SK-N-SH (cell line): ENCODE measurements around the gene TMEM267. TPM values are rescaled to one million over a fixed set of nuclear protein-coding genes. Genes with fewer than 3 reads are reported as not detected.
A peak's percentile ranks its signal among the peaks of the same experiment; 100 is the strongest.

Experiments used
- CTCF ChIA-PET: fragments of 300-600, 350-600 bp; formaldehyde crosslinking; extraction: SDS; loops from one replicate; lab custom pipeline; 2021; lab: Yijun Ruan, JAX
- POLR2A ChIA-PET: fragments of 350-600 bp; sonication (Branson Sonifier 250); formaldehyde crosslinking; extraction: SDS; loops from one replicate; lab custom pipeline; 2020; ENCODE audit warnings: antibody characterized with exemption, inconsistent platforms; lab: Yijun Ruan, JAX
- DNase-seq: peaks from one replicate; pipeline ENCODE4 v3.0.0; 2012
- H2AFZ ChIP-seq: fragments of 200-600 bp; sonication (generic); 2 replicates; pipeline ENCODE4 v1.8.1; 2016; ENCODE audit warnings: antibody characterized with exemption, mild to moderate bottlenecking, low read depth
- H3F3A ChIP-seq: fragments of 200-600 bp; sonication (generic); replicated peaks from 2 replicates; pipeline ENCODE3; 2016; ENCODE audit warnings: antibody characterized with exemption, mild to moderate bottlenecking; ENCODE audit not compliant: insufficient read depth
- H3K27ac ChIP-seq, 2 experiments: fragments of 200-500 bp in 1 of 2; fragments of 200-600 bp in 1 of 2; sonication (Bioruptor generic) in 1 of 2; sonication (generic), shearing (Covaris generic) in 1 of 2; 2 replicates each; pipeline versions ENCODE4 v1.5.1 to v1.6.1; 2014 to 2016; ENCODE audit warnings: low read depth in 2 of 2, inconsistent platforms in 1 of 2, low read length in 1 of 2, mild to moderate bottlenecking in 1 of 2, mixed read lengths in 1 of 2
- H3K27me3 ChIP-seq: fragments of 200-600 bp; sonication (generic), shearing (Covaris generic); 2 replicates; pipeline ENCODE4 v1.6.1; 2016; ENCODE audit warnings: mixed run types; ENCODE audit not compliant: insufficient read depth
- H3K36me3 ChIP-seq, 2 experiments: fragments of 200-500 bp in 1 of 2; fragments of 200-600 bp in 1 of 2; sonication (Bioruptor generic) in 1 of 2; sonication (generic) in 1 of 2; replicated peaks in 1 of 2; 2 replicates each; pipeline versions ENCODE3 to v1.5.1; 2014 to 2016; ENCODE audit warnings: low read length in 1 of 2, mild to moderate bottlenecking in 1 of 2; ENCODE audit not compliant: insufficient read depth in 2 of 2, control insufficient read depth in 1 of 2
- H3K4me1 ChIP-seq, 2 experiments: fragments of 200-500 bp in 1 of 2; fragments of 200-600 bp in 1 of 2; sonication (Bioruptor generic) in 1 of 2; sonication (generic), shearing (Covaris generic) in 1 of 2; 2 replicates each; pipeline versions ENCODE4 v1.5.1 to v1.6.1; 2014 to 2016; ENCODE audit warnings: low read depth in 1 of 2, low read length in 1 of 2, mixed run types in 1 of 2; ENCODE audit not compliant: insufficient read depth in 2 of 2, control insufficient read depth in 1 of 2
- H3K4me2 ChIP-seq: fragments of 200-600 bp; sonication (generic), shearing (Covaris generic); 2 replicates; pipeline ENCODE4 v1.6.1; 2017; ENCODE audit warnings: mixed run types
- H3K4me3 ChIP-seq, 2 experiments: fragments of 200-500 bp in 1 of 2; fragments of 200-600 bp in 1 of 2; sonication (Bioruptor generic) in 1 of 2; sonication (generic), shearing (Covaris generic) in 1 of 2; 2 replicates each; pipeline versions ENCODE4 v1.5.1 to v1.8.1; 2014 to 2016; ENCODE audit warnings: low read depth in 2 of 2, inconsistent platforms in 1 of 2, low read length in 1 of 2, mild to moderate bottlenecking in 1 of 2, mixed read lengths in 1 of 2, moderate library complexity in 1 of 2
- H3K79me2 ChIP-seq: fragments of 200-600 bp; sonication (generic); 2 replicates; pipeline ENCODE4 v1.8.1; 2017; ENCODE audit warnings: mild to moderate bottlenecking; ENCODE audit not compliant: insufficient read depth
- H3K9ac ChIP-seq: fragments of 200-600 bp; sonication (generic); 2 replicates; pipeline ENCODE4 v1.6.1; 2017; ENCODE audit warnings: mixed run types
- H3K9me2 ChIP-seq: fragments of 200-600 bp; sonication (generic); 2 replicates; pipeline ENCODE4 v1.6.1; 2017; ENCODE audit warnings: mixed run types
- H3K9me3 ChIP-seq: fragments of 200-600 bp; sonication (generic); 2 replicates; pipeline ENCODE4 v1.6.1; 2017; ENCODE audit warnings: mixed run types, mild to moderate bottlenecking, moderate library complexity
- H4K20me1 ChIP-seq: fragments of 200-600 bp; sonication (generic); 2 replicates; pipeline ENCODE4 v1.6.1; 2017; ENCODE audit warnings: mild to moderate bottlenecking, mixed run types; ENCODE audit not compliant: insufficient read depth
- CHD2 ChIP-seq: fragments of 150-350 bp; IDR thresholded peaks from 2 replicates; pipeline ENCODE4 v1.6.1; 2018; ENCODE audit warnings: low read length; ENCODE audit not compliant: partially characterized antibody
- EP300 ChIP-seq, 2 experiments: IDR thresholded peaks; 2 replicates each; pipeline versions ENCODE4 v1.4.0 to v1.6.1; 2012; ENCODE audit warnings: borderline replicate concordance in 1 of 2, low read depth in 1 of 2, low read length in 1 of 2
- EZH2phosphoT487 ChIP-seq: fragments of 200-600 bp; sonication (generic); IDR thresholded peaks from 2 replicates; pipeline ENCODE4 v1.6.1; 2017; ENCODE audit warnings: low read depth, mixed run types, mild to moderate bottlenecking, antibody characterized with exemption, moderate library complexity, borderline replicate concordance
- FOSL2 ChIP-seq: IDR thresholded peaks from 2 replicates; pipeline ENCODE4 v1.4.0; 2012; ENCODE audit warnings: low read depth, mild to moderate bottlenecking, moderate library complexity, borderline replicate concordance
- FOXJ3 ChIP-seq: sonication (generic); formaldehyde crosslinking; IDR thresholded peaks from 2 replicates; pipeline ENCODE4 v1.5.1; 2020; ENCODE audit warnings: mild to moderate bottlenecking, missing genetic modification reagents
- GABPA ChIP-seq: IDR thresholded peaks from 2 replicates; pipeline ENCODE4 v1.4.0; 2012; ENCODE audit warnings: low read depth, mild to moderate bottlenecking
- IRF3 ChIP-seq: fragments of 150-350 bp; IDR thresholded peaks from 2 replicates; pipeline ENCODE4 v1.6.1; 2016; ENCODE audit warnings: mild to moderate bottlenecking, low read depth, low read length
- JUND ChIP-seq: IDR thresholded peaks from 2 replicates; pipeline ENCODE4 v1.4.0; 2012
- NFIC ChIP-seq: IDR thresholded peaks from 2 replicates; pipeline ENCODE4 v1.4.0; 2012; ENCODE audit warnings: borderline replicate concordance
- NRF1 ChIP-seq: IDR thresholded peaks from 2 replicates; pipeline ENCODE4 v1.6.1; 2012; ENCODE audit warnings: low read depth, mild to moderate bottlenecking, low read length
- RAD21 ChIP-seq: IDR thresholded peaks from 2 replicates; pipeline ENCODE4 v1.6.1; 2012; ENCODE audit warnings: mild to moderate bottlenecking, low read length
- RCOR1 ChIP-seq: fragments of 150-350 bp; IDR thresholded peaks from 2 replicates; pipeline ENCODE4 v1.6.1; 2017; ENCODE audit warnings: antibody characterized with exemption, low read length
- RFX5 ChIP-seq: IDR thresholded peaks from 2 replicates; pipeline ENCODE4 v1.6.1; 2012; ENCODE audit warnings: mild to moderate bottlenecking, improper control_type of control experiment, low read length
- RXRA ChIP-seq: IDR thresholded peaks from 2 replicates; pipeline ENCODE4 v1.4.0; 2012; ENCODE audit warnings: low read depth, mild to moderate bottlenecking, borderline replicate concordance
- SMC3 ChIP-seq: IDR thresholded peaks from 2 replicates; pipeline ENCODE4 v1.6.1; 2012; ENCODE audit warnings: low read depth, low read length, improper control_type of control experiment
- TCF12 ChIP-seq: IDR thresholded peaks from 2 replicates; pipeline ENCODE4 v1.4.0; 2012
- TEAD4 ChIP-seq: IDR thresholded peaks from 2 replicates; pipeline ENCODE4 v1.4.0; 2012; ENCODE audit warnings: mild to moderate bottlenecking, borderline replicate concordance; ENCODE audit not compliant: insufficient read depth
- YY1 ChIP-seq: IDR thresholded peaks from 2 replicates; pipeline ENCODE4 v1.4.0; 2012; ENCODE audit warnings: low read depth, mild to moderate bottlenecking
- WGBS: methylation state at CpG from one replicate; pipeline ENCODE4 v1.1.6; 2017; ENCODE audit warnings: low lambda C conversion rate; 5-methylcytosine and 5-hydroxymethylcytosine counted together
- polyA plus RNA-seq, 3 experiments: library from polyadenylated mRNA; depleted of rRNA; stranded (reverse); fragments of >200 nt; gene quantifications; 2 replicates each; pipeline ENCODE4 v1.2.3, GENCODE V29; 2012
- TF ChIP-seq, protein P1 (sequence below): IDR thresholded peaks from 2 replicates; pipeline ENCODE4 v1.4.0; 2012; ENCODE audit warnings: low read depth, borderline replicate concordance

Gene TMEM267
- polyA plus RNA-seq, 1 of the 3 experiments (the other 2 are of a cell fraction) = 5.7 TPM

DNA sequence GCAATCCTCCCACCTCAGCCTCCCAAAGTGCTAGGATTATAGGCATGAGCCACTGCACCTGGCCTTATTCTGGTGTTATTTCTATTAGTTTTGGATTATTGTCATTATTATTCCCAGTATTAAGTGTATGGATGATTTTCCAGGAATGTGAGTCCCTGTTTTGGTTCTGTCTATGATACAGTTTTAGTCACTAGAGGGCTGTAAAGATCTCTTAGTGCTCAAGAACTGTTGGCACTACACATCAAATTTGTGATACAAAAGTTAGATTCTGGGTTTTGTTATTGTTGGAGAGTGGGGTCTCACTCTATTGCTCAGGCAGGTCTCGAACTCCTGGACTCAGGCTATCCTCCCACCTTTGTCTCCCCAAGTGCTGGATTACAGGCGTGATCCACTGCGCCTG, 83.6 kb downstream of the TMEM267 start:
- no peak overlapping the region for H3K27ac ChIP-seq
- 60% methylated on average over 3 of the region's 3 CpGs for WGBS
- DNase-seq = no peak
- H3F3A ChIP-seq = no peaks in the 10 kb centered on the region
- H3K9me3 ChIP-seq = no peaks in the 10 kb centered on the region
- H3K79me2 ChIP-seq = no peaks in the 10 kb centered on the region
- H2AFZ ChIP-seq = no peak overlapping the region
- ChIA-PET CTCF (interaction anchor here (1.0 to 2.1 kb wide), 2 partner anchors 10 to 84 kb away, joined by 4 to 11 read pairs; partner anchors contain the start of gene TMEM267), POLR2A (no interaction called here)
- H3K36me3 ChIP-seq = no peaks in the 10 kb centered on the region
- no peak overlapping the region for H3K4me3 ChIP-seq
- H3K9ac ChIP-seq = no peak overlapping the region
- no peaks in the 10 kb centered on the region for H4K20me1 ChIP-seq
- H3K27me3 ChIP-seq = peaks cover 16% of the 10 kb centered on the region; the same call in 1 of the 2 replicates
- H3K4me1 ChIP-seq = no peaks in the 10 kb centered on the region; a peak in 1 of 4 replicates
- no peak overlapping the region for H3K4me2 ChIP-seq
- no peaks in the 10 kb centered on the region for H3K9me2 ChIP-seq
- TF ChIP-seq RAD21 = peak; percentile 46
- TF ChIP-seq NFIC = no peak
- TF ChIP-seq FOXJ3 (CRISPR knock-in tag) = no peak
- no peak for TF ChIP-seq NRF1

- Histone ChIP-seq H3F3A (no peaks in the 10 kb centered on the region), H4K20me1 (no peaks in the 10 kb centered on the region), H3K4me2 (no peak overlapping the region), H3K4me3 (peak overlapping the region in 1 of 2 experiments; percentile 8; a peak in 1 of 4 replicates), H3K36me3 (no peaks in the 10 kb centered on the region), H3K9me2 (no peaks in the 10 kb centered on the region), H3K79me2 (no peaks in the 10 kb centered on the region), H3K27ac (no peak overlapping the region), H2AFZ (no peak overlapping the region), H3K4me1 (no peaks in the 10 kb centered on the region), H3K9ac (no peak overlapping the region), H3K27me3 (peaks cover 16% of the 10 kb centered on the region; the same call in 1 of the 2 replicates), H3K9me3 (no peaks in the 10 kb centered on the region)
- DNase-seq = peak; percentile 53
- POLR2A ChIA-PET = no interaction called here
- TF ChIP-seq, protein P1, sequence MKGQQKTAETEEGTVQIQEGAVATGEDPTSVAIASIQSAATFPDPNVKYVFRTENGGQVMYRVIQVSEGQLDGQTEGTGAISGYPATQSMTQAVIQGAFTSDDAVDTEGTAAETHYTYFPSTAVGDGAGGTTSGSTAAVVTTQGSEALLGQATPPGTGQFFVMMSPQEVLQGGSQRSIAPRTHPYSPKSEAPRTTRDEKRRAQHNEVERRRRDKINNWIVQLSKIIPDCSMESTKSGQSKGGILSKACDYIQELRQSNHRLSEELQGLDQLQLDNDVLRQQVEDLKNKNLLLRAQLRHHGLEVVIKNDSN = no peak
- no peak for TF ChIP-seq RFX5
- TF ChIP-seq CHD2 = no peak
- no peak for TF ChIP-seq FOSL2
- no peak for TF ChIP-seq JUND
- TF ChIP-seq EP300 (IDR thresholded peaks at IDR 0.05; ENCODE audit: borderline replicate concordance in 1 of 2, low read depth in 1 of 2, low read length in 1 of 2) = no peak
- TF ChIP-seq EZH2phosphoT487 = no peak
- TF ChIP-seq FOXJ3 (CRISPR knock-in tag) = no peak
- TF ChIP-seq IRF3 = no peak
- TF ChIP-seq TCF12 = no peak
- TF ChIP-seq RXRA = no peak
- no peak for TF ChIP-seq NRF1
- no peak for TF ChIP-seq GABPA
- TF ChIP-seq TEAD4 = no peak
- no peak for TF ChIP-seq RCOR1
- TF ChIP-seq YY1 = no peak
- no peak for TF ChIP-seq RAD21
- TF ChIP-seq SMC3 = no peak
- CTCF ChIA-PET = interaction anchor here (0.9 kb wide), 1 partner anchor 154 kb away, joined by 3 read pairs; no protein-coding TSS in a partner anchor
- 42% methylated on average over 41 of the region's 53 CpGs for WGBS
Measured at GRCh38 chr5:43396762-43397304, 86.8 kb downstream of the TMEM267 start.
